Stimulated activated CD8-positive, alpha-beta memory T cell treated with anti-CD3 and anti-CD28 coated beads, Interleukin-15, amount 100 ng/mL, for 4 hours (primary cell): Measurements from ENCODE around the gene GTPBP6.
"Not testable (repeated sequence)": the region's sequence is repeated elsewhere in the genome, so short reads cannot be mapped to it uniquely, and the experiment has no call there.

Experiments
- DNase-seq, 2 donors: peaks; one replicate each; pipeline ENCODE4 v3.0.0-alpha.2; 2020; ENCODE audit warnings: low read depth in 2 of 2

Gene GTPBP6

DNA sequence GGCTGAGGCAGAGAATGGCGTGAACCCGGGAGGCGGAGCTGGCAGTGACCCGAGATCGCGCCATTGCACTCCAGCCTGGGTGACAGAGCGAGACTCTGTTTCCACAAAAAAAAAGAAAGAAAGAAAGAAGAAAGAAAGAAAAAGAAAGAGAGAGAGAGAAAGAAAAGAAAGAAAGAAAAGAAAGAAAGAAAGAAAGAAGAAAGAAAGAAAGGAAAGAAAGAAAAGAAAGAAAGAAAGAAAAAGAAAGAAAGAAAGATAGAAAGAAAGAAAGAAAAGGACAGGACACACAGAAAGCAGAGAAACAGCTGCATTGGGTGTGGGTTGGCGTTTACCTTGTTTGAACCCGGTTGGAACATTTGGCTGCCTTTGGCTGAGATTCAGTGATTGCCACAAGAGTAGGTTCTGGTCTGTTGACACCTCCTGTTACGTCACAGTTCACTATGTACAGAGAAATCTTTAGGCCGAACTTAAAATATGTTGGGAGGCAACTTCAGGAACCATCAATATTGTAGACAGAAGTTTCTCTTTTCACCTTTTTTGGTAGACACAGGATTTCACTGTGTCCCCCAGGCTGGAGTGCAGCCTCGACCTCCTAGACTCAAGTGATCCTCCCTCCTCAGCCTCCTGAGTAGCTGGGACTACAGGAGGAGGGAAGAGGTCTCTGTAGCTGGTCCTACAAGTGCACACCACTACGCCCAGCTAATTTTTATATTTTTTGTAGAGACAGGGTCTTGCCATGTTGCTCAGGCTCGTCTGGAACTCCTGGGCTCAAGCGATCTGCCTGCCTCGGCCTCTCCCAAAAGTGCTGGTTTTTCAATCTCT, 53.8 kb downstream of the GTPBP6 start:
- no peak for DNase-seq

DNA sequence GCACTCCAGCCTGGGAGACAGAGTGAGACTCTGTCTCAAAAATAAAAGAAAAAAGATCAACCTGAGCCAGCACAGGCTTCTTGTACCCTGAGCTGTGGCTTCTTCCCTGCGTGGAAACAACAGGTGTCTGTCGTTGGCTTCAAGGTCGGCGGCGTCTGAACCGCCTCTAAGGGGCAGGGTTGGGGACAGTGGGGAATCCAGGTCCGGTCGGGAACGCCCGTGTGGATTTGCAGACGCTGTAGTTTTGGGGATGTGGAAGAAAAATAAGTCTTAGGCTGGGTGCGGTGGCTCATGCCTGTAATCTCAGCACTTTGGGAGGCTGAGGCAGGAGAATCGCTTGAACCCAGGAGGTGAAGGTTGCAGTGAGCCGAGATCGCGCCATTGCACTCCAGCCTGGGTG, 54.6 kb downstream of the GTPBP6 start:
- DNase-seq: not testable (repeated sequence)

DNA sequence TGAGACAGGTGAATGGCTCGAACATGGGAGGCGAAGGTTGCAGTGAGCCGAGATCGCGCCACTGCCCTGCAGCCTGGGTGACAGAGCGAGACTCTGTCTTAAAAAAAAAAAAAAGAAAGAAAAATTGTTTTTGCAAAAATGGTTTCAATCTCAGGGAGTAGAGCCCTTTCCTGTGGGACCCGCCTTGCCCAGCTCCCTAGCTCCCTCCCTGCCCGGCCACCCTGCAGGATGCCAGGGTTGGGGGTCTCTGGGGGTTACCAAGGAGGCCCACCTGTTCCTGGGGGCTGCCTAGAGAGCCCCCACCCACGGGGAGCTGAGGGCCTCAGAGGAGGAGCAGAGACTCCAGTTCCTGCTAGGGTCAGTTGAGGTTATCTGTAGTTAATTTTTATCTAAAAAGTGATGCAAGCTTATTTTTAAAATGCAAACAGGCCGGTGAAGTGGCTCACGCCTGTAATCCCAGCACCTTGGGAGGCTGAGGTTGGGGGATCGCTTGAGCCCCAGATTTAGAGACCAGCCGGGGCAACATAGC, 56.2 kb downstream of the GTPBP6 start:
- DNase-seq: no peak

DNA sequence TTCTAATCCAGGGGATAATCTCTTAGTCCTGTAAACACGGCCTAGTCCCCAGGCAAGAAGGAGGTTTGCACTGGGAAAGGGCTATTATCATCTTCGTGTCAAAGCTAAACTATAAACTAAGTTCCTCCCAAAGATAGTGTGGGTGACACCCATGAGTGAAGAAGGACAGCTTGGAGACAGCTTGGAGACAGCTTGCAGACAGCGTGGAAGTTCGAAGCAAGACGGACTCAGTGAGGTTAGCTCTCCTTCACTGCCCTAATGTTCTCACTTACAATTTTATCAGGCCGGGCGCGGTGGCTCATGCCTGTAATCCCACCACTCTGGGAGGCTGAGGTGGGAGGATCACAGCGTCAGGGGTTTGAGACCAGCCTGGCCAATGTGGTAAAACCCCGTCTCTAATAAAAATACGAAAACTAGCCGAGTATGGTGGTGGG, 56.7 kb downstream of the GTPBP6 start:
- DNase-seq: no peak

- DNase-seq: no peak
These were observed 57.3 kb downstream of the GTPBP6 start for GRCh38 chrX:261167-261918.

DNA sequence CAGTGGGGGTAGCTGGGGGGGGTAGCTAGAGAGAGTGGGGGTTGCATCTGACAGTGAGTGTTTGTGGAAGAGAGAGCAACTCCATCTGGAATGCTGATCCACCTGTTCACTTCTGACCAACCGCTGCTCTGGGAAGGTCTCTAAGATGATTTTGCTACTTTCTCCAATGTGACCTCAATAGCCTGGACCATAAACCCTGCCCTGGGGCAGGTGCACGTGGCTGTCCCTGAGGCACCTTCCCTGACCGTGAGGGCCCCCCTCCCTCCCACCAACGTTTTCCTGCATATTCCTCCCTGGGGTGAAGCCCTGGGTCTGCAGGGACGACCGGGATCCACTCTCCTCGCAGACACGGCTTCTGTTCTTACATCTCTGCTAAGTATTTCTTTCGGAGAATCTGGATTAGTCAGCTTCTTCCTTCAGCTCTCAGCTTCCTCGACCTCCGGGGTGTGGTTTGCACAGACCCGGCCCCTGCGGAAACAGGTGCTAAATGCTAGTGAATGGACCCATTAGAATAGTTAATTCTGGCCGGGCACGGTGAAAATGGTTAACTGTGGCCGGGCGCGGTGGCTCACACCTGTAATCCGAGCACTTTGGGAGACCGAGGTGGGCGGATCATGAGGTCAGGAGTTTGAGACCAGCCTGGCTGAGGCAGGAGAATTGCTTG, 58.8 kb downstream of the GTPBP6 start:
- DNase-seq: no peak

DNA sequence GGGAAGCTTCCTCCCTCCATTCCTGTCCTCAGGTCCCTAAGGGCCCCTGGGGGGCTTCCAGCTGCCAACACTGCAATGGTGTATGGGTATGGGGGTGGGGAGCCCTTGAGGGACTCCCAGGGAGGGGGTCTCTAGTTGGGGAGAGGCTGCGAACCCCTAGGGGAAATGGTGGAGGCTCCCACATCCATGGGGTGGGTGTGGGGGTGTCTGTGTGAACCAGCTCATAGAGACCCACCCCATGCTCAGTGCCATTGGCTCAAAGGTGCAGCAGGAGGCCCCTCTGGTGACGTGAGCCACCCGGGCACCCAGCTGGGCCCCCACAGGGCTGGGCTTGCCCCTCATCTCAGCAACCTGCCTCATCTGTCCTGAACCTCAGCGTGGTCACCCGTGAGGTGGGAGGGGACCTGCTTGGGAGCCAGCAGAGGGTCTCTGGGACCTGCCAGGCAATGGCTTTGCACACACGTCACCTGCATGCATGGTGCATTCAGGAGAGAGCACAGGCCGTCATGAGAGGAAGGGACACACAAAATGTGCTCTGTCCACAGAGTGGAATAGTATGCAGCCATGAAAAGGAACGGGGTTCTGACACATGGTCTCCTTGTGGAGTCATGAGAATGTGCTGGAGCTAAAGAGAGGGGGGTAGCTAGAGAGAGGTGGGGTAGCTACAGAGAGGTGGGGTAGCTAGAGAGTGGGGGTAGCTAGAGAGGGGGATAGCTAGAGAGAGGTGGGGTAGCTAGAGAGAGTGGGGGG, 60.1 kb downstream of the GTPBP6 start:
- DNase-seq: no peak

GRCh38 chrX:257681-258289, 60.8 kb downstream of the GTPBP6 start:
- no peak for DNase-seq

GRCh38 chrX:257054-257453, 61.5 kb downstream of the GTPBP6 start:
- not testable (repeated sequence) for DNase-seq

DNA sequence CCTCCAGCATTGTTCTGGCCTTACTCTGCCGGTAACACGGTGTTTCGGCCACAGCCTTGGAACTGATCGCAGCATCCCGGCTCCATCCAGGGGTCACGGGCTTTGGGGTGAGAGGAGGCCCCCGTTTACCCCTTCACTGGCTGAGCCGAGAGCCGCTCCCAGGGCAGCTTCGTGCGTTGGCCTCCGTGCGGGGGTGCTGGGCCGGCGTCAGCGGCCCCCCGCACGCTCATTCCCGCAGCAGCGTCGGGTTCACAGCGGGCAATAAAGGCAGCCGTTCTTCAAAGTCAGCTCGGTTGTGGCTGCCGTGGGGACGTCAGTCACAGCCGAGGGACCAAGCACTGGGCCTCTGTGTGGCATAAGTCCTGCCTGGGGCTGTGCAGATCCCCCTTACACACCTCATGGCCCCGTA, 62.7 kb downstream of the GTPBP6 start:
- DNase-seq: no peak
